ENCODE data around the gene GALNT12. TPM values are rescaled to one million over a fixed set of nuclear protein-coding genes. Genes with fewer than 3 reads are reported as not detected.

The GALNT12 gene
- total RNA-seq, 1 donor from 2014 or later = 10.2 TPM

GRCh38 chr9:98804083-98804482, 3.4 kb upstream of the GALNT12 start:
- Histone ChIP-seq H3K4me3 (ENCODE audit: low read depth, low read length) (no peak overlapping the region), H3K27me3 (ENCODE audit: control insufficient read depth, insufficient read depth, low read length) (peaks cover 4% of the 10 kb centered on the region), H3K36me3 (ENCODE audit: control insufficient read depth, insufficient read depth, low read length) (no peaks in the 10 kb centered on the region)
- TF ChIP-seq CTCF (IDR thresholded peaks at IDR 0.05; ENCODE audit: insufficient read depth, low read length, poor library complexity, severe bottlenecking) = no peak
- DNase-seq (ENCODE audit: low read depth) = no peak

GRCh38 chr9:98805506-98806272, 1.8 kb upstream of the GALNT12 start:
- TF ChIP-seq CTCF (IDR thresholded peaks at IDR 0.05; ENCODE audit: insufficient read depth, low read length, poor library complexity, severe bottlenecking) = no peak
- Histone ChIP-seq H3K27me3 (ENCODE audit: control insufficient read depth, insufficient read depth, low read length) (peaks cover 4% of the 10 kb centered on the region), H3K36me3 (ENCODE audit: control insufficient read depth, insufficient read depth, low read length) (no peaks in the 10 kb centered on the region), H3K4me3 (ENCODE audit: low read depth, low read length) (no peak overlapping the region)
- no peak for DNase-seq (ENCODE audit: low read depth)

- no peak overlapping the region for H3K4me3 ChIP-seq (ENCODE audit: low read depth, low read length)
- H3K27me3 ChIP-seq (ENCODE audit: control insufficient read depth, insufficient read depth, low read length) = peaks cover 4% of the 10 kb centered on the region
- DNase-seq (ENCODE audit: low read depth) = no peak
- no peaks in the 10 kb centered on the region for H3K36me3 ChIP-seq (ENCODE audit: control insufficient read depth, insufficient read depth, low read length)
- no peak for TF ChIP-seq CTCF (IDR thresholded peaks at IDR 0.05; ENCODE audit: insufficient read depth, low read length, poor library complexity, severe bottlenecking)
Observed at GRCh38 chr9:98806394-98807035, 955 bp upstream of the GALNT12 start.

GRCh38 chr9:98807814-98808195, 335 bp downstream of the GALNT12 start:
- Histone ChIP-seq H3K27me3 (ENCODE audit: control insufficient read depth, insufficient read depth, low read length) (peaks cover 4% of the 10 kb centered on the region), H3K36me3 (ENCODE audit: control insufficient read depth, insufficient read depth, low read length) (no peaks in the 10 kb centered on the region), H3K4me3 (ENCODE audit: low read depth, low read length) (peak overlapping the region; percentile 55)
- no peak for TF ChIP-seq CTCF (IDR thresholded peaks at IDR 0.05; ENCODE audit: insufficient read depth, low read length, poor library complexity, severe bottlenecking)
- no peak for DNase-seq (ENCODE audit: low read depth)

GRCh38 chr9:98808411-98808815, 943 bp downstream of the GALNT12 start:
- TF ChIP-seq CTCF (IDR thresholded peaks at IDR 0.05; ENCODE audit: insufficient read depth, low read length, poor library complexity, severe bottlenecking) = no peak
- H3K36me3 ChIP-seq (ENCODE audit: control insufficient read depth, insufficient read depth, low read length) = no peaks in the 10 kb centered on the region
- H3K27me3 ChIP-seq (ENCODE audit: control insufficient read depth, insufficient read depth, low read length) = peaks cover 4% of the 10 kb centered on the region
- no peak for DNase-seq (ENCODE audit: low read depth)
- peak overlapping the region; percentile 55 for H3K4me3 ChIP-seq (ENCODE audit: low read depth, low read length)
